Neural cell (in vitro differentiated cells): ENCODE data around the gene CLSTN2. TPM values are rescaled to one million over a fixed set of nuclear protein-coding genes. Genes with fewer than 3 reads are reported as not detected.

ENCODE experiments used
- H2AFZ ChIP-seq: fragments of 200-600, 300-800 bp; sonication (generic), shearing (Covaris generic); 2 replicates; pipeline ENCODE4 v1.6.0; 2014; ENCODE audit warnings: low read depth, mild to moderate bottlenecking, antibody characterized with exemption, low read length, moderate library complexity
- H3F3A ChIP-seq: fragments of 200-600 bp; shearing (Covaris generic); 2 replicates; pipeline ENCODE4 v1.6.1; 2016; ENCODE audit warnings: mild to moderate bottlenecking, moderate library complexity, mixed read lengths, antibody characterized with exemption, low read length; ENCODE audit not compliant: insufficient read depth, poor library complexity, severe bottlenecking
- H3K27ac ChIP-seq: fragments of 200-600, 300-800 bp; sonication (generic), shearing (Covaris generic); 2 replicates; pipeline ENCODE4 v1.5.1; 2014; ENCODE audit warnings: mild to moderate bottlenecking, low read length, moderate library complexity
- H3K27me3 ChIP-seq: fragments of 300-800, 200-600 bp; sonication (generic), shearing (Covaris generic); 2 replicates; pipeline ENCODE4 v1.6.0; 2014; ENCODE audit warnings: mild to moderate bottlenecking, low read depth, low read length, moderate library complexity; ENCODE audit not compliant: insufficient read depth
- H3K36me3 ChIP-seq: fragments of 300-800, 200-600 bp; sonication (generic), shearing (Covaris generic); 2 replicates; pipeline ENCODE4 v1.5.1; 2014; ENCODE audit warnings: mild to moderate bottlenecking, antibody characterized with exemption, low read length, moderate library complexity; ENCODE audit not compliant: insufficient read depth
- H3K4me2 ChIP-seq: fragments of 300-800, 200-600 bp; sonication (generic), shearing (Covaris generic); 2 replicates; pipeline ENCODE4 v1.6.0; 2014; ENCODE audit warnings: mild to moderate bottlenecking, low read length
- H3K4me3 ChIP-seq: fragments of 300-800, 200-600 bp; sonication (generic), shearing (Covaris generic); 2 replicates; pipeline ENCODE4 v1.5.1; 2014; ENCODE audit warnings: mild to moderate bottlenecking, low read length, moderate library complexity
- H3K79me2 ChIP-seq: fragments of 200-600 bp; shearing (Covaris generic); replicated peaks from 2 replicates; pipeline ENCODE4 v1.6.0; 2014; ENCODE audit warnings: mild to moderate bottlenecking, low read length, moderate library complexity; ENCODE audit not compliant: insufficient read depth
- H3K9ac ChIP-seq: fragments of 300-800, 200-600 bp; sonication (generic), shearing (Covaris generic); 2 replicates; pipeline ENCODE4 v1.6.1; 2016; ENCODE audit warnings: mild to moderate bottlenecking, low read length, mixed read lengths
- H3K9me2 ChIP-seq: fragments of 200-600 bp; shearing (Covaris generic); 2 replicates; pipeline ENCODE4 v1.6.1; 2016; ENCODE audit warnings: mild to moderate bottlenecking, low read length, mixed read lengths; ENCODE audit not compliant: insufficient read depth
- H3K9me3 ChIP-seq: fragments of 200-600, 300-800 bp; sonication (generic), shearing (Covaris generic); 2 replicates; pipeline ENCODE4 v1.6.1; 2016; ENCODE audit warnings: mild to moderate bottlenecking, mixed run types, low read length, moderate library complexity, mixed read lengths
- H4K20me1 ChIP-seq: fragments of 200-600 bp; shearing (Covaris generic); 2 replicates; pipeline ENCODE4 v1.6.1; 2016; ENCODE audit warnings: mild to moderate bottlenecking, mixed run types; ENCODE audit not compliant: insufficient read depth
- CTCF ChIP-seq: fragments of 450-650 bp; IDR thresholded peaks from 2 replicates; pipeline ENCODE4 v1.5.1; 2014; ENCODE audit warnings: antibody characterized with exemption, mild to moderate bottlenecking, moderate library complexity; ENCODE audit not compliant: poor library complexity, severe bottlenecking
- EP300 ChIP-seq: fragments of 450-650 bp; conservative IDR thresholded peaks from 2 replicates; pipeline ENCODE4 v1.6.1; 2014; ENCODE audit warnings: antibody characterized with exemption, mild to moderate bottlenecking, moderate library complexity; ENCODE audit not compliant: poor library complexity, severe bottlenecking
- EZH2 ChIP-seq: fragments of 200-600, 300-800 bp; shearing (Covaris generic), sonication (generic); IDR thresholded peaks from 2 replicates; pipeline ENCODE4 v1.6.1; 2014; ENCODE audit warnings: antibody characterized with exemption, low read length, borderline replicate concordance, mild to moderate bottlenecking; ENCODE audit not compliant: insufficient read depth, poor library complexity, severe bottlenecking
- MXI1 ChIP-seq: fragments of 450-650 bp; conservative IDR thresholded peaks from 2 replicates; pipeline ENCODE4 v1.6.1; 2014; ENCODE audit warnings: antibody characterized with exemption, mild to moderate bottlenecking; ENCODE audit not compliant: poor library complexity, severe bottlenecking
- POLR2AphosphoS5 ChIP-seq: IDR thresholded peaks from 2 replicates; pipeline ENCODE4 v1.6.1; 2012
- RAD21 ChIP-seq: fragments of 450-650 bp; conservative IDR thresholded peaks from 2 replicates; pipeline ENCODE4 v1.6.1; 2014; ENCODE audit warnings: antibody characterized with exemption, mild to moderate bottlenecking, moderate library complexity
- REST ChIP-seq: IDR thresholded peaks from 2 replicates; pipeline ENCODE4 v1.6.1; 2012; ENCODE audit warnings: borderline replicate concordance
- SMC3 ChIP-seq: fragments of 450-650 bp; conservative IDR thresholded peaks from 2 replicates; pipeline ENCODE4 v1.6.1; 2014; ENCODE audit warnings: antibody characterized with exemption, mild to moderate bottlenecking, moderate library complexity; ENCODE audit not compliant: poor library complexity
- TAF1 ChIP-seq: IDR thresholded peaks from 2 replicates; pipeline ENCODE4 v1.6.1; 2012; ENCODE audit warnings: low read depth
- polyA plus RNA-seq: library from polyadenylated mRNA; depleted of rRNA; stranded (reverse); fragments of >200 nt; gene quantifications from 2 replicates; pipeline ENCODE4 v1.2.3, GENCODE V29; 2014

CLSTN2 gene
- polyA plus RNA-seq, 1 donor from 2014 or later = 10.7 TPM

- Histone ChIP-seq H2AFZ (no peak overlapping the region), H3K79me2 (no peaks in the 10 kb centered on the region), H3K4me3 (no peak overlapping the region), H3K9me2 (no peaks in the 10 kb centered on the region), H3K36me3 (no peaks in the 10 kb centered on the region), H3K9me3 (no peaks in the 10 kb centered on the region), H4K20me1 (no peaks in the 10 kb centered on the region), H3K27me3 (no peaks in the 10 kb centered on the region), H3F3A (no peaks in the 10 kb centered on the region), H3K27ac (no peak overlapping the region), H3K4me2 (no peak overlapping the region), H3K9ac (no peak overlapping the region)
- TF ChIP-seq TAF1 (no peak), RAD21 (no peak)
Observed at GRCh38 chr3:140164922-140165590, 230.1 kb downstream of the CLSTN2 start.

GRCh38 chr3:140165781-140166180 is 230.8 kb downstream of the CLSTN2 start:
- no peak overlapping the region for H2AFZ ChIP-seq
- H3K9me3 ChIP-seq = no peaks in the 10 kb centered on the region
- no peaks in the 10 kb centered on the region for H3K36me3 ChIP-seq
- no peak overlapping the region for H3K4me2 ChIP-seq
- TF ChIP-seq RAD21 (no peak), EZH2 (no peak), REST (no peak), TAF1 (no peak), MXI1 (no peak), EP300 (no peak), CTCF (no peak), POLR2AphosphoS5 (no peak), SMC3 (no peak)
- no peaks in the 10 kb centered on the region for H3F3A ChIP-seq
- no peak overlapping the region for H3K4me3 ChIP-seq
- no peaks in the 10 kb centered on the region for H4K20me1 ChIP-seq
- H3K27ac ChIP-seq = no peak overlapping the region
- no peaks in the 10 kb centered on the region for H3K9me2 ChIP-seq
- no peak overlapping the region for H3K9ac ChIP-seq
- H3K27me3 ChIP-seq = no peaks in the 10 kb centered on the region
- no peaks in the 10 kb centered on the region for H3K79me2 ChIP-seq
